Measurements from ENCODE around the gene TNNT2.

Gene TNNT2

GRCh38 chr1:201327687-201328240, 49.7 kb downstream of the TNNT2 start:
- no peak for ATAC-seq
- TF ChIP-seq PATZ1 (CRISPR knock-in tag; IDR thresholded peaks at IDR 0.05; ENCODE audit: borderline replicate concordance) (no peak), ZNF565 (CRISPR knock-in tag; conservative IDR thresholded peaks at IDR 0.05; ENCODE audit: low read depth) (no peak), TOX (CRISPR knock-in tag; IDR thresholded peaks at IDR 0.05; ENCODE audit: borderline replicate concordance) (no peak), CSDC2 (CRISPR knock-in tag; IDR thresholded peaks at IDR 0.05) (no peak), BACH2 (CRISPR knock-in tag; IDR thresholded peaks at IDR 0.05; ENCODE audit: borderline replicate concordance) (no peak), ZNF8 (CRISPR knock-in tag; IDR thresholded peaks at IDR 0.05) (no peak), ZFP30 (CRISPR knock-in tag; IDR thresholded peaks at IDR 0.05) (no peak), SNAI2 (CRISPR knock-in tag; IDR thresholded peaks at IDR 0.05) (no peak), PPARA (CRISPR knock-in tag; IDR thresholded peaks at IDR 0.05; ENCODE audit: borderline replicate concordance) (no peak), RARB (CRISPR knock-in tag; IDR thresholded peaks at IDR 0.05) (no peak), TCF4 (CRISPR knock-in tag; IDR thresholded peaks at IDR 0.05; ENCODE audit: borderline replicate concordance) (no peak), TSHZ2 (CRISPR knock-in tag; IDR thresholded peaks at IDR 0.05) (no peak)

GRCh38 chr1:201326710-201327109, 50.8 kb downstream of the TNNT2 start:
- ATAC-seq = no peak
- no peak for TF ChIP-seq SNAI2 (CRISPR knock-in tag; IDR thresholded peaks at IDR 0.05)
- TF ChIP-seq ISL1 (CRISPR knock-in tag; IDR thresholded peaks at IDR 0.05) = no peak
- TF ChIP-seq ZFP30 (CRISPR knock-in tag; IDR thresholded peaks at IDR 0.05) = no peak
- TF ChIP-seq BACH2 (CRISPR knock-in tag; IDR thresholded peaks at IDR 0.05; ENCODE audit: borderline replicate concordance) = no peak
- TF ChIP-seq RARB (CRISPR knock-in tag; IDR thresholded peaks at IDR 0.05) = no peak
- TF ChIP-seq ARNTL (CRISPR knock-in tag; IDR thresholded peaks at IDR 0.05; ENCODE audit: borderline replicate concordance, low read depth) = no peak

- ATAC-seq = no peak
- no peak for TF ChIP-seq PPARA (CRISPR knock-in tag; IDR thresholded peaks at IDR 0.05; ENCODE audit: borderline replicate concordance)
These were observed 51.8 kb downstream of the TNNT2 start for GRCh38 chr1:201325678-201326060.

- ATAC-seq = no peak
- TF ChIP-seq RARB (CRISPR knock-in tag; IDR thresholded peaks at IDR 0.05) (no peak), ARNTL (CRISPR knock-in tag; IDR thresholded peaks at IDR 0.05; ENCODE audit: borderline replicate concordance, low read depth) (no peak), ZNF70 (CRISPR knock-in tag; IDR thresholded peaks at IDR 0.05) (no peak), TOX (CRISPR knock-in tag; IDR thresholded peaks at IDR 0.05; ENCODE audit: borderline replicate concordance) (no peak), PPARA (CRISPR knock-in tag; IDR thresholded peaks at IDR 0.05; ENCODE audit: borderline replicate concordance) (no peak), ZFP3 (CRISPR knock-in tag; IDR thresholded peaks at IDR 0.05) (no peak), ISL1 (CRISPR knock-in tag; IDR thresholded peaks at IDR 0.05) (no peak), SNAI2 (CRISPR knock-in tag; IDR thresholded peaks at IDR 0.05) (no peak), ESRRG (CRISPR knock-in tag; IDR thresholded peaks at IDR 0.05) (no peak), ZNF565 (CRISPR knock-in tag; conservative IDR thresholded peaks at IDR 0.05; ENCODE audit: low read depth) (no peak), TCF4 (CRISPR knock-in tag; IDR thresholded peaks at IDR 0.05; ENCODE audit: borderline replicate concordance) (no peak)
These were observed 52.4 kb downstream of the TNNT2 start for GRCh38 chr1:201324821-201325677.

GRCh38 chr1:201324306-201324705, 53.2 kb downstream of the TNNT2 start:
- ATAC-seq = no peak
- no peak for TF ChIP-seq PATZ1 (CRISPR knock-in tag; IDR thresholded peaks at IDR 0.05; ENCODE audit: borderline replicate concordance)
- TF ChIP-seq CSRNP3 (CRISPR knock-in tag; IDR thresholded peaks at IDR 0.05) = no peak
- TF ChIP-seq TOX (CRISPR knock-in tag; IDR thresholded peaks at IDR 0.05; ENCODE audit: borderline replicate concordance) = no peak
- no peak for TF ChIP-seq ZNF70 (CRISPR knock-in tag; IDR thresholded peaks at IDR 0.05)
- TF ChIP-seq SNAI2 (CRISPR knock-in tag; IDR thresholded peaks at IDR 0.05) = no peak
- TF ChIP-seq POU6F1 (CRISPR knock-in tag; IDR thresholded peaks at IDR 0.05; ENCODE audit: borderline replicate concordance, low read depth) = no peak
- no peak for TF ChIP-seq ESRRG (CRISPR knock-in tag; IDR thresholded peaks at IDR 0.05)
- no peak for TF ChIP-seq CREB5 (CRISPR knock-in tag; IDR thresholded peaks at IDR 0.05; ENCODE audit: low read depth)
- TF ChIP-seq ZNF8 (CRISPR knock-in tag; IDR thresholded peaks at IDR 0.05) = no peak
- no peak for TF ChIP-seq CSDC2 (CRISPR knock-in tag; IDR thresholded peaks at IDR 0.05)
- TF ChIP-seq ZFP30 (CRISPR knock-in tag; IDR thresholded peaks at IDR 0.05) = no peak
